ENCODE results near the gene TRAPPC8.

Gene TRAPPC8, protein sequence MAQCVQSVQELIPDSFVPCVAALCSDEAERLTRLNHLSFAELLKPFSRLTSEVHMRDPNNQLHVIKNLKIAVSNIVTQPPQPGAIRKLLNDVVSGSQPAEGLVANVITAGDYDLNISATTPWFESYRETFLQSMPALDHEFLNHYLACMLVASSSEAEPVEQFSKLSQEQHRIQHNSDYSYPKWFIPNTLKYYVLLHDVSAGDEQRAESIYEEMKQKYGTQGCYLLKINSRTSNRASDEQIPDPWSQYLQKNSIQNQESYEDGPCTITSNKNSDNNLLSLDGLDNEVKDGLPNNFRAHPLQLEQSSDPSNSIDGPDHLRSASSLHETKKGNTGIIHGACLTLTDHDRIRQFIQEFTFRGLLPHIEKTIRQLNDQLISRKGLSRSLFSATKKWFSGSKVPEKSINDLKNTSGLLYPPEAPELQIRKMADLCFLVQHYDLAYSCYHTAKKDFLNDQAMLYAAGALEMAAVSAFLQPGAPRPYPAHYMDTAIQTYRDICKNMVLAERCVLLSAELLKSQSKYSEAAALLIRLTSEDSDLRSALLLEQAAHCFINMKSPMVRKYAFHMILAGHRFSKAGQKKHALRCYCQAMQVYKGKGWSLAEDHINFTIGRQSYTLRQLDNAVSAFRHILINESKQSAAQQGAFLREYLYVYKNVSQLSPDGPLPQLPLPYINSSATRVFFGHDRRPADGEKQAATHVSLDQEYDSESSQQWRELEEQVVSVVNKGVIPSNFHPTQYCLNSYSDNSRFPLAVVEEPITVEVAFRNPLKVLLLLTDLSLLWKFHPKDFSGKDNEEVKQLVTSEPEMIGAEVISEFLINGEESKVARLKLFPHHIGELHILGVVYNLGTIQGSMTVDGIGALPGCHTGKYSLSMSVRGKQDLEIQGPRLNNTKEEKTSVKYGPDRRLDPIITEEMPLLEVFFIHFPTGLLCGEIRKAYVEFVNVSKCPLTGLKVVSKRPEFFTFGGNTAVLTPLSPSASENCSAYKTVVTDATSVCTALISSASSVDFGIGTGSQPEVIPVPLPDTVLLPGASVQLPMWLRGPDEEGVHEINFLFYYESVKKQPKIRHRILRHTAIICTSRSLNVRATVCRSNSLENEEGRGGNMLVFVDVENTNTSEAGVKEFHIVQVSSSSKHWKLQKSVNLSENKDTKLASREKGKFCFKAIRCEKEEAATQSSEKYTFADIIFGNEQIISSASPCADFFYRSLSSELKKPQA (N-terminal part only)

DNA sequence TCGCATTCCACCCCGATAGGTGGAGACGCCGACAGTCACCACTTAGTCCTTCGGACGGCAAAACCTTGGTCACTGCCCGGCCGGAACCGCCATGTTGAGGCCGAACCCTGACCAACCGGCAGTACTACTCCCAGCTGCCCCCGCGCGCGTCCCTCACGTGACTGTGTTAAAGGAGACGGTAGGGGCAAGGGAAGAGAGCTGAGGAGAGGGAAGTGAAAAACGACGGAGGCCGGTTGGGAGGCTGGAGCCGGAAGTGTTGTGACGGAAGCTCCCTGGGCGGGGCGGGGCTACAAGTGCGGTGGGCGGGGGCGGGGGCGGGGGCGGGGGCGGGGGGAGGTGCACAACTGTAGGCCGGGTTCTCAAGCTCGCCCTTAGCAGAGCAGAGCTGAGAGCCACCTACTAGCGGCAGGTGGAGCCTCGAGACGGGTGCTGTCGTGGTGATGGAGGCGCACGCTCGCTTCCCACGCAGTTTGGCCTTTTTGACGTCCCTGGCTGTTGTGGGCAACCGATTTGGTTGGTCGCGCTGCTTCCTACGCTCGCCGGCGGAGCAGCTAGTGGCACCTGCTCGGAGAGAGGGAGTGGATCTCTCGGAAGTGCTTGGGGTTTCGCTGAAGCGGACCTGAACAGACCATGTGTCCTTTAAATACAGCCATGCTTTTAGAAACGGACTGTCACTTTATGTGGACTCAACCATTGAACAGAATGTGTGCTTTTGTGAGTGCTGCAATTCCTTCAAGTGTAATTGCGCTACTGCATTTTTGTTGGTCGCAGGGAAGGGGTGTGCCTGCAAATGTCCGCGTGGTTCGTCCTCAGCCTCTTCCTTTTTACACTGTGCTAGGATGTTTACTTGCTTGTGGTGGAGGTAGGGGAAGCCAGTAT lies at the start of gene TRAPPC8:
TRAPPC8 (minus strand) TSS at position 130 of the 879 bp plus-strand sequence. CDS start 364 bp downstream, outside the sequence.
- DNase-seq: peak; percentile 93
- peak within 1 kb of the TSS; percentile 100 for H3K4me3 Mint-ChIP-seq
- H3K27me3 Mint-ChIP-seq (ENCODE audit: low read depth, poor library complexity): peaks cover 43% of the 10 kb centered on the region
- peak within 1 kb of the TSS; percentile 100 for H3K27ac Mint-ChIP-seq
- no peaks in the 10 kb centered on the region for H3K9me3 Mint-ChIP-seq
- H3K4me1 Mint-ChIP-seq: peaks cover 47% of the 10 kb centered on the region
- no peak for TF ChIP-seq CTCF (IDR thresholded peaks at IDR 0.05)
- H3K36me3 Mint-ChIP-seq (ENCODE audit: low read depth): peaks cover 20% of the 10 kb centered on the region

- Mint-ChIP-seq H3K27ac (no peak overlapping the region), H3K27me3 (ENCODE audit: low read depth, poor library complexity) (no peaks in the 10 kb centered on the region), H3K4me3 (no peak overlapping the region), H3K4me1 (no peaks in the 10 kb centered on the region), H3K36me3 (ENCODE audit: low read depth) (no peaks in the 10 kb centered on the region), H3K9me3 (peaks cover under 1% of the 10 kb centered on the region)
- no peak for DNase-seq
- TF ChIP-seq CTCF (IDR thresholded peaks at IDR 0.05): no peak
These were observed 47.9 kb upstream of the TRAPPC8 start for GRCh38 chr18:31990823-31991222.

DNA sequence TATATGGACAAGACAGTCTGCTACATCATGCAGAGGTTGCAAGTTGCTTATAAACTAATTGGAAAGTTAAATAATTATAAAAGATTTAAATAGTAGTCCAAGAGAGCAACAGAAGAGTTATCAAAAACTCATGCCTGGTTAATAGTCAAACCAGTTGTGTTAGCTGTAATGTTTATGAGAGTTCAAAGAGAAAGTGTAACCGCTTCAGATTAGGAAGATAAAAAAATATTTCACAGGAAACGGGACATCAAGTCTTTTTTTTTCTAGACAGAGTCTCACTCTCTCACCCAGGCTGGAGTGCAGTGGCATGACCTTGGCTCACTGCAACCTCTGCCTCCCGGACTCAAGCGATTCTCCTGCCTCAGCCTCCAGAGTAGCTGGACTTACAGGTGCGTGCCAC lies 41.0 kb upstream of the TRAPPC8 start:
- no peak for TF ChIP-seq CTCF (IDR thresholded peaks at IDR 0.05)
- no peaks in the 10 kb centered on the region for H3K27me3 Mint-ChIP-seq (ENCODE audit: low read depth, poor library complexity)
- no peaks in the 10 kb centered on the region for H3K36me3 Mint-ChIP-seq (ENCODE audit: low read depth)
- no peak for DNase-seq
- peaks cover 1% of the 10 kb centered on the region for H3K9me3 Mint-ChIP-seq
- no peak overlapping the region for H3K27ac Mint-ChIP-seq
- H3K4me3 Mint-ChIP-seq: no peak overlapping the region
- no peaks in the 10 kb centered on the region for H3K4me1 Mint-ChIP-seq

DNA sequence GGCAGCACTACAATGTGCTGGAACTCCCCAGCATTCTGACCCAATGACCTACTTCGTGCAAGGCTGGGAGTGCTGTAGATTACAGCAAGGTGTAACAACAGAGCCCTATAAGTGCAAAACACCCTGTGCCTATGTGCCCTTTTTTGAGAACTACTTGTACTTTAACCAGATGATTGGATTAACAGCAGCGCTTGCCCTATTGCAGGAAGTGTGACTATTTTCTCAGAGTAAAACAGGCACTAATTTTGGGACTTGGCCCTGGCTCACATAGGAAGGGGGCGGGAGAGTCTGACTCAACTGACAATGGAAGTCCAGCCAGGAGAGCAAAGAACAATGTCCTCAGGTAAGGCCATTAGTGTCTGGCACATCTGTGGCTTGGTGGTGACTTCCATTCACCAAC lies 40.1 kb upstream of the TRAPPC8 start:
- no peak for TF ChIP-seq CTCF (IDR thresholded peaks at IDR 0.05)
- no peak for DNase-seq
- peaks cover 3% of the 10 kb centered on the region for H3K27me3 Mint-ChIP-seq (ENCODE audit: low read depth, poor library complexity)

DNA sequence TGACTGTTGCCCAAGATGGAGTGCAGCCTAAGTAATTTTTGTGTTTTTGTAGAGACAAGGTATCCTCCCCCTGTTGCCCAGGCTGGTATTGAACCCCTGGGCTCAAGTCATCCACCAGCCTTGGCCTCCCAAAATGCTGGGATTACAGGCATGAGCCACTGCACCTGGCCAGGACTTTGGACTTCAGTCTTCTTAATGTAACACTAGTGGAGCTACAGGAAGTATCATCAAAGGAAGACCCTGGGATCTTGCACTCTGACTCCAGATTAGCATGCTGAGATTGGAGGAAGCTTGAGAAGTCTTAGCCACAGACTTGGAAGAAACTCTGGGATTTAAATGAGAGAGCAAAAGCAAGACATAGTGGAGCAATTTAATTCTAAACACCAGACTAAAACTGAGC lies 37.9 kb upstream of the TRAPPC8 start:
- peaks cover 9% of the 10 kb centered on the region for H3K4me1 Mint-ChIP-seq
- no peaks in the 10 kb centered on the region for H3K36me3 Mint-ChIP-seq (ENCODE audit: low read depth)
- H3K4me3 Mint-ChIP-seq: no peak overlapping the region
- H3K9me3 Mint-ChIP-seq: peaks cover 17% of the 10 kb centered on the region
- DNase-seq: no peak
- H3K27me3 Mint-ChIP-seq (ENCODE audit: low read depth, poor library complexity): peaks cover 3% of the 10 kb centered on the region
- no peak overlapping the region for H3K27ac Mint-ChIP-seq
- no peak for TF ChIP-seq CTCF (IDR thresholded peaks at IDR 0.05)

More for the DNA sequence above, 40.1 kb upstream of the TRAPPC8 start:
- Mint-ChIP-seq H3K4me1 (no peaks in the 10 kb centered on the region), H3K4me3 (no peak overlapping the region), H3K9me3 (peaks cover 11% of the 10 kb centered on the region), H3K27ac (no peak overlapping the region), H3K36me3 (ENCODE audit: low read depth) (no peaks in the 10 kb centered on the region)
